GM15510 (cell line): ENCODE data around the gene SMOC1.

Experiments
- POLR2A ChIP-seq: IDR thresholded peaks from 3 replicates; pipeline ENCODE4 v1.6.1; 2011; ENCODE audit warnings: borderline replicate concordance; ENCODE audit not compliant: insufficient read length; ENCODE audit errors: extremely low read depth

Gene SMOC1

GRCh38 chr14:69854598-69854997 lies 24.6 kb upstream of the SMOC1 start:
- no peak for TF ChIP-seq POLR2A

GRCh38 chr14:69855180-69855832 lies 23.9 kb upstream of the SMOC1 start:
- no peak for TF ChIP-seq POLR2A

GRCh38 chr14:69858801-69859200 lies 20.4 kb upstream of the SMOC1 start:
- TF ChIP-seq POLR2A, result no peak

GRCh38 chr14:69859591-69859990 lies 19.6 kb upstream of the SMOC1 start:
- TF ChIP-seq POLR2A, result no peak

GRCh38 chr14:69860221-69860620 lies 19.0 kb upstream of the SMOC1 start:
- no peak for TF ChIP-seq POLR2A

GRCh38 chr14:69861025-69861569 lies 18.1 kb upstream of the SMOC1 start:
- no peak for TF ChIP-seq POLR2A

GRCh38 chr14:69863083-69863482 lies 16.1 kb upstream of the SMOC1 start:
- TF ChIP-seq POLR2A, result no peak

- TF ChIP-seq POLR2A, result no peak
Observed at GRCh38 chr14:69865701-69866365, 13.4 kb upstream of the SMOC1 start.

- TF ChIP-seq POLR2A, result no peak
Observed at GRCh38 chr14:69868363-69868963, 10.8 kb upstream of the SMOC1 start.

GRCh38 chr14:69870613-69871012 lies 8.6 kb upstream of the SMOC1 start:
- TF ChIP-seq POLR2A, result no peak

GRCh38 chr14:69873877-69874780 lies 5.1 kb upstream of the SMOC1 start:
- no peak for TF ChIP-seq POLR2A

- no peak for TF ChIP-seq POLR2A
Observed at GRCh38 chr14:69876221-69876847, 2.9 kb upstream of the SMOC1 start.

- no peak for TF ChIP-seq POLR2A
Observed at GRCh38 chr14:69876848-69877306, 2.3 kb upstream of the SMOC1 start.

- TF ChIP-seq POLR2A, result no peak
Observed at GRCh38 chr14:69877492-69877891, 1.7 kb upstream of the SMOC1 start.

- TF ChIP-seq POLR2A, result no peak
Observed at GRCh38 chr14:69878251-69878650, 965 bp upstream of the SMOC1 start.

GRCh38 chr14:69880044-69880487 lies 850 bp downstream of the SMOC1 start:
- TF ChIP-seq POLR2A, result no peak
